Smooth muscle cell (in vitro differentiated cells): ENCODE measurements around the gene TGFA. TPM values are rescaled to one million over a fixed set of nuclear protein-coding genes. Genes with fewer than 3 reads are reported as not detected.

Experiments used
- DNase-seq: peaks from one replicate; lab custom pipeline; 2025; ENCODE audit not compliant: unreplicated experiment; lab: John Stamatoyannopoulos, UW
- H2AFZ ChIP-seq: fragments of 200-600 bp; sonication (generic); 2 replicates; pipeline ENCODE4 v1.6.0; 2016; ENCODE audit warnings: antibody characterized with exemption, low read depth, mild to moderate bottlenecking
- H3F3A ChIP-seq: fragments of 200-600 bp; sonication (generic); 2 replicates; pipeline ENCODE4 v1.6.0; 2017; ENCODE audit warnings: antibody characterized with exemption, low read depth
- H3K27ac ChIP-seq: fragments of 200-600 bp; sonication (generic); 2 replicates; pipeline ENCODE4 v1.5.1; 2016; ENCODE audit warnings: low read depth, mild to moderate bottlenecking
- H3K27me3 ChIP-seq: fragments of 200-600 bp; sonication (generic); 2 replicates; pipeline ENCODE4 v1.6.1; 2016; ENCODE audit warnings: low read depth, mild to moderate bottlenecking
- H3K36me3 ChIP-seq: fragments of 200-600 bp; sonication (generic); 2 replicates; pipeline ENCODE4 v1.5.1; 2016; ENCODE audit warnings: low read depth
- H3K4me1 ChIP-seq: fragments of 200-600 bp; sonication (generic); 2 replicates; pipeline ENCODE4 v1.5.1; 2016; ENCODE audit warnings: low read depth
- H3K4me2 ChIP-seq: fragments of 200-600 bp; sonication (generic); 2 replicates; pipeline ENCODE4 v1.6.0; 2016; ENCODE audit warnings: mild to moderate bottlenecking
- H3K4me3 ChIP-seq: fragments of 200-600 bp; sonication (generic); 2 replicates; pipeline ENCODE4 v1.5.1; 2016; ENCODE audit warnings: mild to moderate bottlenecking
- H3K79me2 ChIP-seq: fragments of 200-600 bp; sonication (generic); 2 replicates; pipeline ENCODE4 v1.6.0; 2016; ENCODE audit warnings: low read depth, mild to moderate bottlenecking
- H3K9ac ChIP-seq: fragments of 200-600 bp; sonication (generic); 2 replicates; pipeline ENCODE4 v1.6.0; 2016; ENCODE audit warnings: low read depth
- H3K9me3 ChIP-seq: fragments of 200-600 bp; sonication (generic); replicated peaks from 2 replicates; pipeline ENCODE4 v1.5.1; 2016; ENCODE audit warnings: low read depth
- H4K20me1 ChIP-seq: fragments of 200-600 bp; sonication (generic); 2 replicates; pipeline ENCODE4 v1.6.0; 2016; ENCODE audit warnings: low read depth
- CTCF ChIP-seq: fragments of 200-600 bp; sonication (generic); IDR thresholded peaks from 2 replicates; pipeline ENCODE4 v1.5.1; 2017; ENCODE audit warnings: borderline replicate concordance, mild to moderate bottlenecking, antibody characterized with exemption; ENCODE audit not compliant: insufficient read depth, poor library complexity, severe bottlenecking
- WGBS: methylation state at CpG from one replicate; pipeline ENCODE4 v1.1.7; 2016; ENCODE audit warnings: low lambda C conversion rate; 5-methylcytosine and 5-hydroxymethylcytosine counted together
- polyA plus RNA-seq: library from polyadenylated mRNA; unstranded; fragments of >200 nt; fragmentation: Nextera tagmentation; extraction: Ambion mirVana; gene quantifications from 2 replicates; pipeline ENCODE4 v1.2.1, GENCODE V29; 2016
- total RNA-seq: library from RNA; depleted of rRNA; stranded (reverse); fragments of >200 nt; gene quantifications from 2 replicates; pipeline ENCODE4 v1.2.3, GENCODE V29; 2014

TGFA gene
- total and polyA plus RNA-seq, 2 experiments from 2014 or later = 0.21 to 2.4 TPM

DNA sequence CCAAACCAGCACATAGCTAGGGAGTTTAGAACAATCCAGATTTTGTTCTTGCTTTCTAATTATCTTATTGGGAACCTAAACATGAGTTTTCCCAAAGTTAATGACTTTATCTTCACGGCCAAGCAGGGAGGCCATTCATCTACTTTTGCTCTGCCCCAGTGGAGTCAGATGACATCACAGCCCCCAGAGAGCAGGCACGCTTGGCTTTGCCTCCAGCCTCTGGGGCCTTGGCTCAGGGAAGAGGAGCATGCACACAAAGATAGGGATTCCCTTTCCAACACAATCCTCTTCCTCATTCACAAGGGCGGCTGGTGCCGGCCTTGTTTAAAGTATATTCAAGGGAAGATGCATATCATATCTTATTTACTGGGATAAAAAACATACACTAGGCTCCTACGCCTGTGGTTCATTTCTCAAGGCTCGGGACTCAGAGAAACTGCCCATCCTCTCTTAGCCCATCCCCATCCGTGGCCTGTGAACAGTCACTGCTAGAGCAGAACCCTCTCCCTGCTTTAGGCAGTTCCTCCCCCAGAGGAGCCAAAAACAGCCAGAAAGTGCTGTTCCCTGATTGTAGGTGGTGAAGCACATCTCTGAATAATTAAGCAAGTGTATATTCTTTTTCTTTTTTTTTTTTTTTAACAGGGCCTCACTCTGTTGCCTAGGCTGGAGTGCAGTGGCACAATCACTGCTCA, 21.2 kb downstream of the TGFA start:
- Histone ChIP-seq H3K4me1 (no peaks in the 10 kb centered on the region), H3K36me3 (no peaks in the 10 kb centered on the region), H3K27me3 (no peaks in the 10 kb centered on the region), H3K27ac (no peak overlapping the region), H3K9me3 (no peaks in the 10 kb centered on the region), H2AFZ (no peak overlapping the region), H3F3A (no peaks in the 10 kb centered on the region), H3K9ac (no peak overlapping the region), H3K4me2 (no peak overlapping the region), H3K4me3 (no peak overlapping the region), H3K79me2 (no peaks in the 10 kb centered on the region), H4K20me1 (no peaks in the 10 kb centered on the region)
- DNase-seq = no peak
- 69% methylated on average over 7 of the region's 7 CpGs for WGBS
- no peak for TF ChIP-seq CTCF

- Histone ChIP-seq H3F3A (no peaks in the 10 kb centered on the region), H3K4me2 (no peak overlapping the region), H3K27ac (no peak overlapping the region), H3K4me3 (no peak overlapping the region), H3K79me2 (no peaks in the 10 kb centered on the region), H2AFZ (no peak overlapping the region), H3K9me3 (no peaks in the 10 kb centered on the region), H3K4me1 (no peaks in the 10 kb centered on the region), H4K20me1 (no peaks in the 10 kb centered on the region), H3K27me3 (no peaks in the 10 kb centered on the region), H3K9ac (no peak overlapping the region), H3K36me3 (no peaks in the 10 kb centered on the region)
- DNase-seq = no peak
- WGBS = 73% methylated on average over 3 of the region's 3 CpGs
- no peak for TF ChIP-seq CTCF
These were observed 22.1 kb downstream of the TGFA start for GRCh38 chr2:70531419-70532086.

- Histone ChIP-seq H3K4me3 (no peak overlapping the region), H3K27ac (no peak overlapping the region), H3K79me2 (no peaks in the 10 kb centered on the region), H3F3A (no peaks in the 10 kb centered on the region), H3K27me3 (no peaks in the 10 kb centered on the region), H3K4me1 (peaks cover 2% of the 10 kb centered on the region), H3K36me3 (no peaks in the 10 kb centered on the region), H4K20me1 (no peaks in the 10 kb centered on the region), H3K4me2 (no peak overlapping the region), H3K9ac (no peak overlapping the region), H3K9me3 (no peaks in the 10 kb centered on the region), H2AFZ (no peak overlapping the region)
- no peak for TF ChIP-seq CTCF
- WGBS = 97% methylated on average over 2 of the region's 2 CpGs
- no peak for DNase-seq
These were observed 24.0 kb downstream of the TGFA start for GRCh38 chr2:70529610-70530009.
